NCI-H2196 (cell line): ENCODE results near the gene MYLK.
A peak's percentile ranks its signal among the peaks of the same experiment; 100 is the strongest.
"Not testable (repeated sequence)": the region's sequence is repeated elsewhere in the genome, so short reads cannot be mapped to it uniquely, and the experiment has no call there.

Experiments
- DNase-seq: peaks from one replicate; lab custom pipeline; 2025; ENCODE audit not compliant: unreplicated experiment; lab: John Stamatoyannopoulos, UW

MYLK gene

DNA sequence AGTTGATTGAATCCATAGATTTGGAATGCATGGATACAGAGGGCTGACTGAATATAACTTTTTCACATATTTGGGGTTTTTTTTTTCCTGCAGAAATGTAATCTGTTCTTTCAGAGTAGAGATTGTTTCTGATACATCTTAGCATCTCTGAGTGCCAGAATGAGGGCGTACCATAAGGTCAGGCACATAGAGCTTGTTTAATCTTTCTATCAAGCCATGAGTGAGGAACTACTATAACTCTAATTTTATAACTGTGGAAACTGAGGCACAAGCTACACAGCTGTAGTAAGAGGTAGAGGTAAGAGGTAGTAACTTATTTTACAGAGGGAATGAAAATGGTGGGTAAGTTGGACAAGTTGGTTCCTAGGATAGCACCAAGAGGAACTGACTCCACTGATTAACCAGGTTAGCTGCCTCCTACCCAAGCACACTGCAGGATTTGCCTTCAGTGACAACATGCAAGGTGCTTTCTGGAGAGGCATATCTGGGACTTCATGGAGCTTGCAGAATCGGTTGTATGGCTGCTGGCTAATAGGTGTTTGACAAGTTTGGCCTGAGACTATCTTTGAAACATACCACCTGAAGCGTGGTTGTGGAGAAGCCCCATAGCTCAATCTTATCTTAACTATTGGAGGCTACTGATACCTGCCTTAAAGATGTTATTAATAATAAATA is 275.7 kb downstream of the MYLK start:
- DNase-seq: no peak

GRCh38 chr3:123606527-123606926 is 277.6 kb downstream of the MYLK start:
- no peak for DNase-seq

DNA sequence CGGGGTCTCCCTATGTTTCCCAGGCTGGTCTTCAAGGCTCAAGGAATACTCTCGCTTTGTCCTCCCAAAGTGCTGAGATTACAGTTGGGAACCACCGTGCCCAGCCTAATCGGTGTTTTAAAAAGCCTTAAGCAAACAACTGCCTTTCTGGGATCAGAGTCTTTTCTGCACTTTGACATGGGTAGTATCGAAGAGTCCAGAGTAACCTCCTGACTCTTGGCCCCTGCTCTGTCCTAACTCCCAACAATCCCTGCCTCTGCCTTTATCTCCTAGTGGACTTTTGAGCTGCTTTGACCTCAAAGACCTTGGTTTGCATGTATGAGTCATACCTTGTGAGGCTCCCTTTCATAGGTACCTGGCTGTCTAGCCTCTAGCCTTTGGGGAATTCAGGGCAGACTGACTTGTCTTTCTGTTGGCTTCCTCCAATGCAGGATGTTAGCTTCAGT is 278.3 kb downstream of the MYLK start:
- peak; percentile 14 for DNase-seq

- DNase-seq: not testable (repeated sequence)
These were observed 281.0 kb downstream of the MYLK start for GRCh38 chr3:123603153-123603552.

DNA sequence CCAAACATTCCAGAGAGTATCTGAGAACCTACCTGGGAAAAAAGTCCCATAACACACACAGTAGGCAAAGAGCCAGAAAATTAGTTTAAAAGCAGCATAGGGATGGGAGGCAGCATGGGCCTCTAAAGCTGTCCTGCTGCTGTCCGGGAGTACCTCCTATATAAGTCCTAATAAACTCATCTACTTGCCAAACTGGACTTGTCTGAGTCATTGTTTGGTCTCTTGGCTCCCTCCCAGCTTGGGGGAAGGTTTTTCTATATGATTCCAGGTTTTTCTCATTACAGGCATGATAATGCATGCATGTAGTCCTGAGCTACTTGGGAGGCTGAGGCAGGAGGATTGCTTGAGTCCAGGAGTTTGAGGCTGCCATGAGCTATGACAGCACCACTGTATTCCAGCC is 281.8 kb downstream of the MYLK start:
- peak; percentile 14 for DNase-seq

- not testable (repeated sequence) for DNase-seq
These were observed 283.3 kb downstream of the MYLK start for GRCh38 chr3:123600863-123601262.

DNA sequence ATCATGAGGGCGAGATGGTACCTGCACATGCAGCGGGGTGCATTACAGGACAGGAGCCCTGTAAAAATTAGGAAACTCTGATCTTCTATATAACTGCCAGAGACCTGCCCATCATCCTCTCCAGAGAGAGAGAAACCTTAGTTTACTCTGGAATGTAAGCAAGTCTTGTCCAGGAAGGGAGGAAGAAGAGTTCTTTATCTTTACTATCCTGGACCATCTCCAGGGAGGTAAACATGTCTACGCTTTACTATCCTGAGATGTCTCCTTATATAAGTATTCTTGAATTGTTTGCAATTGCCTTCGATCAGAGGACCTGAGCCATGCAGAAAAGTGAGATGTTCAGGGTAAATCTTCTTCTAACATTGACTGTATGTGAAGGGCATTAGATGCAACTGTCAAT is 286.6 kb downstream of the MYLK start:
- no peak for DNase-seq

DNA sequence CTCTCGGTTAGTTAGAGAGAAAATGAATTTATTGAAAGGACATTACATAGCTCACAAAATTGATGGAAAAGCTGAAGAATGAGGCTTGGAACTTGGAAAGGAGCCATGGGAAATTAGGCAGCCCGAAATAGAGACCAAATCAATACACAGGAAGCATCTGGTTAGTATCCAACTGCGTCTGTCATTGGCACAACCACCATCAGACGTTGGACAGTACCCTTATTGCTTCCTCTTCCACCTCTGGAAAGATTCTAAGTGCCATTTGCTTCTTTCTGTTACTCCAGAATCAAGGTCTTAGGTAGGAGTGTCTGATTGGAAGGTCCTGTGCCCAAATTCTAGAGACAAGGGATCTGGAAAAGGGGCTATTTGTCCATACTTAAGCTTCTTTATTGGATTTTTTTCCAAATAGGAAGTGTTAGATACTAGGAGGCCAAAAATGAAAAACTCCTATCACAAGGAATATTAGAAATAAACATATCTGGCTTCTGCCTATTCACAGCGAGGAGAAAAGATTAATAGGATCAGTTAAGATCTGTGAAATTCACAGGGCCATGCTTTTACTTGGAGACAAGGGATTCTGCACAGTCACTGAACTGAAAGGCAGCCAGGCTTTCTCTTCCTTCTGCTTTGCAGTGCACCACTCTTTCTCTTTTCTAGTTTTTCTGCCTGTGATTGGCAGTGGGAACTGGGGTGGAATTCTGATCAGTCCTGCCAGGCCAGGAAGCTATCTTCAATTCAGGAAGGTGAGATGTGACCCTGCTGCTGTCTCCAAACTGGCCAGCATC is 288.5 kb downstream of the MYLK start:
- DNase-seq: no peak

- no peak for DNase-seq
These were observed 290.8 kb downstream of the MYLK start for GRCh38 chr3:123593381-123593780.

GRCh38 chr3:123590685-123591450 is 293.3 kb downstream of the MYLK start:
- DNase-seq: no peak

GRCh38 chr3:123587401-123587800 is 296.7 kb downstream of the MYLK start:
- DNase-seq: no peak

- no peak for DNase-seq
These were observed 297.2 kb downstream of the MYLK start for GRCh38 chr3:123586968-123587367.

DNA sequence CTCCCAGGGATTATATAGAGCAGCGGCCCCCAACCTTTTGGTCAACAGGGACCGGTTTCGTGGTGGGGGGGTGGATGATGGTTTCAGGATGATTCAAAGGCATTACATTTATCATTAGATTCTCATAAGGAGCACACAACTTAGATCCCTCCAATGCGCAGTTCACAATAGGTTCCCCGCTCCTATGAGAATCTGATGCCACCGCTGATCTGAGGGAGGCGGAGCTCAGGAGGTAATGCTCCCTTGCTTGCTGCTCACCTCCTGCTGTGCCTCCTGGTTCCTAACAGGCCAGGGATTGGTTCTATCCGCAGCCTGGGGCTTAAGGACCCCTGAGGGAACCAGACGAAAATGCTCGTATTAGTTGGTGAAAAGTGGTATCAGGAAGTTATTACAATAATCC is 298.0 kb downstream of the MYLK start:
- peak; percentile 85 for DNase-seq

DNA sequence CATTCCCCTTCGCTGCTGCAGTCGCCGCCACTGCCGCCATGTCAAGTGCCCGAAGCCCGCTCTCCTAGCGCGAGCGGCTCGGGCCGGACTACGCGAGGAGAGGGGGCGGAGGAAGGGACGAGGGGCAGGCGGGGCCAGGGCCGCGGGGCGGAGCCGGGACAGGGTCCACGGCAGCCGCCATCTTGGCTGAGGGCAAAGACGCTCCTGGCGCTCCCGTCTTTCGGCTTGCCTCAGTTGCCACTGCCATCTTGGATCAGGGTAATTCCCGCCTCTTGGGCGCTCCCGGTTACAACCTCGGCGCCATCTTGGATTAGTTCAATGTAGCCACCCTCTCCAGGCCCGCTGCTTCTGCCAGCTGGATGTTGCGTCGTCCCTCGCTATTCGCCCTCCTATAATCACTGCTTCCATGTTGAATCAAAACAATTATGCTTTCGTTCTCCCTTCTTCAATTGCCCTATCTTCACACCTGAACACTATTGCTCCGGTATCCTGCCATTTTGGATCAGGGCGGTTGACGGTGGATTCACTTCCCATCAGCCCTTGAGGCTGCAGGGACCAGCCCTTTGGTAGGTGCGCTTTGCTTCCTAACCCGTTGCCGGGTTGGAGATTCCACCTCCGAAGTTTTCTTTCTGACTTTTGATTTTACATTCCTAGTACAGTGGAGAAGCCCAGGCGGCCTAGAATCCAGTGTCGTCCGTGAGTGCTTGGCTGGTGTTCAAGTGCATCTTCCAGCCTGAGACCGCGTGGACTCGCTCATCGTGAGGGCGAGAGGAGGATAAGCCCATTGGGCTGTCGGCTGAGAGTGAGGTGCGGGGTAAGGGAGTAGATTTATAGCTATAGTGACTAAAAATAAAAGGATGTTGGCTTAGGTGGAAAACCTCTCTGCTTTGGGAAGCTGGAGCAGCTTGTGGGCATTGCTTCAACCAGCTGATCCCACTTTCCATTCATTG is 298.9 kb downstream of the MYLK start, which contains the start of gene HACD2:
HACD2 (minus strand) TSS at position 66 of the 950 bp plus-strand sequence; CDS start at position 40, 26 bp downstream.
- DNase-seq: peak; percentile 99

DNA sequence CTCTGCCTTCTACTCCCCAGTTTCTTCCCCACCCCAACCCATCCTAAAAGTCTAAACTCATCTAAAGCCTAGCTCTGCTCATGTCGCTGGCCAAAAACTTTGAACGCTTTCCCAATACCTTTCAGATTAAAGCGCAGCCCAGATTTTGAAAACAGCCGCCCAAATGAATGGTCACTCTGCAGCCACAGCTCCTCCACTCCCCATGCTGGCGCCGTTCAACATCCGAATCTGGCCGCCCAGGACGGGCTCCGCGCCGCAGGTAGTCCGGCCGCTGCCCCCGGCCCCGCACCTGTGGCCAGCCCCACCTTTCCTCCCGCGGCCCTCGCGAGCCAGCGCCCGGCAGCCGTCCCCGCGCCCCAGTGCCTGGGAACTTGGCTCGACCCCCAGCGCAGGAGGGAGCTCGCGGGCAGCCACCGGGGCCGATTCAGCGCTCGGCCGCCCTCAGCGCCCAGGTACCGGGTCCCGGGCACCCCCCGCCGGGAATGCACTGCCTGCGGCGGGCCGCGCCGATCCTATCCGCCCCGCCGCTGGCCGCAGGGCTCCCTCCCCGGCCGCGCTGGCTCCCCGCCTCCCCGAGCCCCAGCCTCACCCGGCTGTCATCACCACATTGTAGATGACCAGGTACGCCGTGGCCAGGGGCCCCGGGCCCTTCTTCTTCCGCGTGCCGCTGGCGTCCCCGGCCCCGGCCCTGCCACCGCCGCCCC is 299.7 kb downstream of the MYLK start:
- peak; percentile 54 for DNase-seq

DNA sequence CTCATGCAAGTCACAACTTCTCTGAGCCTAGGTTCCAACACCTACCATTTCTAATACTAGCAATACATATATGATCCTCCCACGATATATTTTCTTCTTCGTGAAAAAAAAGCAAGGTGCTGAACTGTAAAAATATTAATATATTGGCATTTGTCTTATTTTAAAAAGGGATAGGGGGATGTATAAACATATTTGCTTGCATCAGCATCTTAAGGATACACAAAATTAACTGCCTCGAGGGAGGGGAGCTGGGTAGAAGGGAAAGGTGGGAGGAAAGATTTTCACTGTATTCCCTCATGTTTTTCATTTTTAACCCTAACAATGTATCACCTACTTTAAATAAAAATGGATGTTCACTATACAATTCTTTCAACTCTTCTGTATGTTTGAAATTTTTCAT is 300.6 kb downstream of the MYLK start:
- no peak for DNase-seq

DNA sequence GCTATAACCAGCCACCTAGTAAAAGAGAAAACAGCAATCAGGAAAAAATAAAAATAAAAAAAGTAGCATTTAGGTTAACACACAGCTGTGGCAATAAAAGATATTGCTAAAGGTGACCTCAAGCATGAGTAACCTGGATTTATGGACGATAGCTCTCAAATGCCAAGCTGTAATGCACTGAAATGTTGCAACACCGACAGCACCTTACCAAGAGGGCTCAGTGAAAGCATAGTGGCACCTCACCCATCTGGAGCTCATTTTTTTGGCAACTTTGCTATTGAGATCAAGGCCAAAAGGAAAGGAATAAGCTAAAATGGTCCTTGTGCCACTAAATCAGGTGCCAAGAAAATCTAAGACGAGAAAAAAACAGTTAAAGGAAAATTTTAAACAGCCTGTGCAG is 301.8 kb downstream of the MYLK start:
- no peak for DNase-seq

DNA sequence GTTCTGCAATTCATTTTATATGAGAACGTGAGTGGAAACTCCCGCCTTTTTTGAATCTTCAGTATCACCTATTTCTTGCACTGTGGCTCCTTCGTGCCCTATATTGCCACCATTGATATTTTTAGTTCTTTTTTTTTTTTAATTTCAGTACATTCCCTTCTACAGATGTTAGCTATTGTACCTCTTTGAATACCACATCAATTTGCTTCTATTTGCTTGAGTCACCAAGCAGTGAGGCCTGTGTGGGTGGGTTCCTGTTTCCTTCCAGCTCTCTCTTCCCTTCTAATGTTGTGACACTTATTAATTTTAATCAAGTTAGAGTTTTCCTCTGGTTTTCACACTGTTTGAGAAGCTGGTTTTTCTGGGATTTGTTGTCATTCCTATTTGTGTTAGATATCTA is 308.0 kb downstream of the MYLK start:
- no peak for DNase-seq

DNA sequence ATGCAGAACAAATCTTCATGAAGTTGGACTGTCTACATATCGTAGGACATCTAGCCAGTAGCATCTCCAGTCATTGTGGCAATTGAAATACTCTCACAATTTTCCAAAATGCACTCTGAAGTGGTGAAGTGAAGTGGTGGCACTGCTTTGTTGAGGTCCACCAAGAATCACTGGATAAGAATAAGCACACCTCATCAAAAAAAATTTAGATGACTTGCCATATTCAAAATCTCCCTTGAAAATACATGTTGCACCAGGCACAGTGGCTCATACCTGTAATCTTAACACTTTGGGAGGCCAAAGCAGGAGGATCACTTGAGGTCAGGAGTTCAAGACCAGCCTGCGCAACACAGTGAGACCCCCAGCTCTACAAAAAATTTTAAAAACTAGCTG is 312.2 kb downstream of the MYLK start:
- DNase-seq: no peak
